Endothelial cell of umbilical vein (primary cell): ENCODE measurements around the gene ANKRD40CL. TPM values are rescaled to one million over a fixed set of nuclear protein-coding genes. Genes with fewer than 3 reads are reported as not detected.

Experiments used
- BruUV-seq: library from RNA; stranded (reverse); fragments of 400-500 nt; replicated peaks from 2 replicates; lab custom pipeline; 2021; lab: Mats Ljungman, UMichigan
- CTCF ChIA-PET: fragments of 300-600, 350-600 bp; sonication (Branson Sonifier 250); formaldehyde crosslinking; loops from one replicate; lab custom pipeline; 2021; ENCODE audit warnings: antibody characterized with exemption, inconsistent platforms; lab: Charles Lee
- POLR2A ChIA-PET: fragments of 300-600, 350-600 bp; sonication (Branson Sonifier 250); formaldehyde crosslinking; loops from one replicate; lab custom pipeline; 2021; ENCODE audit warnings: antibody characterized with exemption, inconsistent platforms; lab: Charles Lee
- DNase-seq: peaks from one replicate; pipeline ENCODE4 v3.0.0-alpha.2; 2011; ENCODE audit warnings: low read depth, low spot score
- FAIRE-seq: peaks from 2 replicates; lab custom pipeline; 2011; peaks lifted over from hg19 to GRCh38; lab: Jason Lieb, UNC
- H2AFZ ChIP-seq: 2 replicates; pipeline ENCODE4 v1.6.0; 2012; ENCODE audit warnings: low read depth, low read length, control low read depth, inconsistent platforms
- H3K27ac ChIP-seq: 2 replicates; pipeline ENCODE4 v1.5.1; 2011; ENCODE audit warnings: low read depth, mild to moderate bottlenecking, control low read depth, low read length, moderate library complexity; ENCODE audit not compliant: insufficient read depth
- H3K27me3 ChIP-seq, 2 experiments: 2 replicates each; pipeline versions ENCODE4 v1.6.0 to v1.6.1; 2011; ENCODE audit warnings: low read length in 2 of 2, mixed read lengths in 1 of 2; ENCODE audit not compliant: control insufficient read depth in 2 of 2, insufficient read depth in 2 of 2
- H3K36me3 ChIP-seq, 2 experiments: 2 replicates in 1 of 2; 3 replicates in 1 of 2; pipeline ENCODE4 v1.5.1; 2011; ENCODE audit warnings: low read length in 2 of 2, mild to moderate bottlenecking in 1 of 2, moderate library complexity in 1 of 2; ENCODE audit not compliant: control insufficient read depth in 2 of 2, insufficient read depth in 2 of 2; ENCODE audit errors: extremely low read depth in 1 of 2
- H3K4me1 ChIP-seq: 3 replicates; pipeline ENCODE4 v1.5.1; 2011; ENCODE audit warnings: mild to moderate bottlenecking, low read length; ENCODE audit not compliant: control insufficient read depth, insufficient read depth; ENCODE audit errors: extremely low read depth
- H3K4me2 ChIP-seq: 2 replicates; pipeline ENCODE4 v1.6.1; 2011; ENCODE audit warnings: low read length, control low read depth, mixed read lengths; ENCODE audit not compliant: insufficient read depth
- H3K4me3 ChIP-seq, 3 experiments: fragments of 200-600 bp in 1 of 3; sonication (generic), shearing (Covaris generic) in 1 of 3; replicated peaks in 1 of 3; 2 replicates each; pipeline ENCODE4 v1.5.1; 2011 to 2016; ENCODE audit warnings: control low read depth in 3 of 3, low read length in 3 of 3, mild to moderate bottlenecking in 2 of 3, inconsistent platforms in 1 of 3, low read depth in 1 of 3, moderate library complexity in 1 of 3; ENCODE audit not compliant: insufficient read depth in 1 of 3
- H3K79me2 ChIP-seq: 2 replicates; pipeline ENCODE4 v1.6.0; 2012; ENCODE audit warnings: low read length, inconsistent platforms; ENCODE audit not compliant: control insufficient read depth, insufficient read depth
- H3K9ac ChIP-seq: replicated peaks from 2 replicates; pipeline ENCODE3; 2011; ENCODE audit warnings: low read length, control low read depth; ENCODE audit not compliant: insufficient read depth; ENCODE audit errors: extremely low read depth
- H3K9me1 ChIP-seq: replicated peaks from 3 replicates; pipeline ENCODE4 v1.6.0; 2011; ENCODE audit warnings: mild to moderate bottlenecking, low read length; ENCODE audit not compliant: control insufficient read depth, insufficient read depth; ENCODE audit errors: extremely low read depth
- H3K9me3 ChIP-seq: replicated peaks from 2 replicates; pipeline ENCODE4 v1.5.1; 2012; ENCODE audit warnings: low read length, inconsistent platforms; ENCODE audit not compliant: control insufficient read depth, insufficient read depth
- H4K20me1 ChIP-seq: replicated peaks from 2 replicates; pipeline ENCODE3; 2011; ENCODE audit warnings: mild to moderate bottlenecking, low read length; ENCODE audit not compliant: control insufficient read depth, insufficient read depth; ENCODE audit errors: extremely low read depth
- EZH2 ChIP-seq: IDR thresholded peaks from 2 replicates; pipeline ENCODE4 v1.6.1; 2012; ENCODE audit warnings: borderline replicate concordance, low read depth, mild to moderate bottlenecking, moderate library complexity, low read length, inconsistent platforms; ENCODE audit not compliant: severe bottlenecking
- FOS ChIP-seq: IDR thresholded peaks from 2 replicates; pipeline ENCODE4 v1.6.1; 2011; ENCODE audit warnings: mild to moderate bottlenecking, low read length, moderate library complexity, borderline replicate concordance; ENCODE audit not compliant: insufficient read depth
- GATA2 ChIP-seq: IDR thresholded peaks from 2 replicates; pipeline ENCODE4 v1.7.0; 2011; ENCODE audit warnings: low read depth, mild to moderate bottlenecking, moderate library complexity, mixed read lengths, low read length; ENCODE audit not compliant: insufficient read length, insufficient read depth
- JUN ChIP-seq: IDR thresholded peaks from 2 replicates; pipeline ENCODE4 v1.6.1; 2011; ENCODE audit warnings: borderline replicate concordance, low read depth; ENCODE audit not compliant: insufficient read length, insufficient read depth
- MYC ChIP-seq: IDR thresholded peaks from one replicate; pipeline ENCODE4 v1.6.1; 2011; ENCODE audit warnings: mild to moderate bottlenecking, low read depth, low read length
- POLR2A ChIP-seq: IDR thresholded peaks from 2 replicates; pipeline ENCODE4 v1.6.1; 2012; ENCODE audit warnings: low read depth, mild to moderate bottlenecking, control low read depth, low read length
- POLR2AphosphoS5 ChIP-seq: IDR thresholded peaks from 2 replicates; pipeline ENCODE4 v1.6.1; 2012; ENCODE audit warnings: low read depth, mild to moderate bottlenecking, control low read depth, low read length, moderate library complexity; ENCODE audit not compliant: insufficient read depth
- dilution Hi-C: fragments of 300-500 bp; cut with MboI; formaldehyde crosslinking; loops from one replicate; pipeline ENCODE4 v1.15.0; 2019; ENCODE audit warnings: low sequenced_read_pairs; ENCODE audit not compliant: extremely low pct_ligation_motif_present
- intact Hi-C: fragments of 100-400 bp; cut with micrococcal nuclease; formaldehyde crosslinking; loops from one replicate; pipeline ENCODE4 v1.10.0; 2022
- polyA plus RNA-seq, 4 experiments: library from polyadenylated mRNA; depleted of rRNA in 3 of 4; stranded (reverse) in 3 of 4; unstranded in 1 of 4; fragments of >200 nt; gene quantifications; 2 replicates each; pipeline versions ENCODE4 v1.2.1 to v1.2.3, GENCODE V29; 2011 to 2012; ENCODE audit warnings: missing spikeins in 1 of 4
- total RNA-seq: library from RNA; stranded (reverse); gene quantifications from 2 replicates; pipeline ENCODE4 v1.2.3, GENCODE V29; 2021
- TF ChIP-seq, protein P1 (sequence below): IDR thresholded peaks from 2 replicates; pipeline ENCODE4 v1.6.1; 2011; ENCODE audit not compliant: insufficient read depth, insufficient read length
- TF ChIP-seq, protein P2 (sequence below), 2 donors: IDR thresholded peaks; 1 replicate in 1 of 2; 2 replicates in 1 of 2; pipeline ENCODE4 v1.5.1; 2011; ENCODE audit warnings: low read length in 2 of 2, mild to moderate bottlenecking in 2 of 2, moderate library complexity in 2 of 2, control low read depth in 1 of 2, inconsistent platforms in 1 of 2, low read depth in 1 of 2; ENCODE audit not compliant: insufficient read depth in 1 of 2; ENCODE audit errors: extremely low read depth in 1 of 2

ANKRD40CL gene
- total and polyA plus RNA-seq, 2 donors (not counting 3 experiments of a cell fraction or from before 2014, with no cell fraction given) = not detected

DNA sequence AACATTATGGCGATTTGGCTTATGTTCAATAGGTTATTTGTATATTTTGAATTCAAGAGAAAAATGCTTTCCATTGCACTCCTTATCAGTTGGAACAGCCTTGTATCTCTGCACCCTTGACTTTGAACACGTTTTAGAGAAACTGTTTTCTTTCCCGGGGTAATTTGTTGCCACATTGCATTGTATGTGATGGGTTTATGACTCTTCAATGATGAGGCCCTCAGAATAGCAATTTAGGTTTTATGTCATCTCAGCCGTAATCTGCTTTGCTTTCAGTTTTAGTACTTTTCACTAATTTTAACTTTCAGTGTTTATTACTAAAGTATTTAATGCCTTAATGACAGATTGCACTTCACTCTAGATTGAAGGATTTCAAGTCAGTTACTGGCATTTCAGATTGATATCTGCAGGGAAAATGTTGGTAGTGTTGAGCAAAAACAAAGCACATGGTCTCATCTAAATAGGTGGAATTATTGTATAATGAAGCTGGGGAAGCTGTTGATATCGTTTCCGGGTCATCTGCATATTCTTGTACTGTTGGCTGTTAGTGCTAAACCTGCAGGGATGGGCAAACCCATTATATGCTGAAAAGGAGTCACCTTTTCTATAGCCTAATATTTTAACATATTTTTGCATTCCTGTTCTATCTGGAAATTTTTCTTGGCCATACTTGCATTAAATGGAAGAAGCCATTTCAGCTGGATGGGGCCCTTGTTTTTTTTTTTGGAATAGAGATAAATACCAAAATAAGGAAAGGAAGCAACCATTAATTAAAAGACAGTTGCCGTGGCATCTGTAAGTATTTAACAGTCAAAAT, 45.9 kb downstream of the ANKRD40CL start:
- Histone ChIP-seq H3K9ac (peak overlapping the region; percentile 98), H3K36me3 (no peaks in the 10 kb centered on the region), H3K9me3 (no peaks in the 10 kb centered on the region), H3K27ac (no peak overlapping the region), H2AFZ (no peak overlapping the region), H3K4me2 (peak overlapping the region; percentile 91), H3K79me2 (peaks cover 70% of the 10 kb centered on the region), H4K20me1 (peaks cover 11% of the 10 kb centered on the region), H3K27me3 (no peaks in the 10 kb centered on the region), H3K4me1 (peaks cover 22% of the 10 kb centered on the region), H3K9me1 (no peaks in the 10 kb centered on the region), H3K4me3 (peak overlapping the region; percentile 70 to 98 (median 90))
- ChIA-PET CTCF (interaction anchor here (0.7 kb wide), 1 partner anchor 22 kb away, joined by 4 read pairs; no protein-coding TSS in a partner anchor), POLR2A (interaction anchor here (0.5 kb wide), 1 partner anchor 12 kb away, joined by 6 read pairs; no protein-coding TSS in a partner anchor)
- intact Hi-C loops = loop anchor here (2.0 kb wide), 1 partner anchor 145 kb away; the partner anchor contains the start of gene TOB1
- dilution Hi-C loops = no loop called here
- DNase-seq = peak; percentile 31
- TF ChIP-seq GATA2 = no peak
- no peak for TF ChIP-seq EZH2
- TF ChIP-seq POLR2A = no peak
- no peak for TF ChIP-seq JUN
- no peak for TF ChIP-seq POLR2AphosphoS5
- TF ChIP-seq MYC = no peak
- TF ChIP-seq FOS = no peak
- TF ChIP-seq, protein P1, sequence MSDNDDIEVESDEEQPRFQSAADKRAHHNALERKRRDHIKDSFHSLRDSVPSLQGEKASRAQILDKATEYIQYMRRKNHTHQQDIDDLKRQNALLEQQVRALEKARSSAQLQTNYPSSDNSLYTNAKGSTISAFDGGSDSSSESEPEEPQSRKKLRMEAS = no peak
- TF ChIP-seq, protein P2, sequence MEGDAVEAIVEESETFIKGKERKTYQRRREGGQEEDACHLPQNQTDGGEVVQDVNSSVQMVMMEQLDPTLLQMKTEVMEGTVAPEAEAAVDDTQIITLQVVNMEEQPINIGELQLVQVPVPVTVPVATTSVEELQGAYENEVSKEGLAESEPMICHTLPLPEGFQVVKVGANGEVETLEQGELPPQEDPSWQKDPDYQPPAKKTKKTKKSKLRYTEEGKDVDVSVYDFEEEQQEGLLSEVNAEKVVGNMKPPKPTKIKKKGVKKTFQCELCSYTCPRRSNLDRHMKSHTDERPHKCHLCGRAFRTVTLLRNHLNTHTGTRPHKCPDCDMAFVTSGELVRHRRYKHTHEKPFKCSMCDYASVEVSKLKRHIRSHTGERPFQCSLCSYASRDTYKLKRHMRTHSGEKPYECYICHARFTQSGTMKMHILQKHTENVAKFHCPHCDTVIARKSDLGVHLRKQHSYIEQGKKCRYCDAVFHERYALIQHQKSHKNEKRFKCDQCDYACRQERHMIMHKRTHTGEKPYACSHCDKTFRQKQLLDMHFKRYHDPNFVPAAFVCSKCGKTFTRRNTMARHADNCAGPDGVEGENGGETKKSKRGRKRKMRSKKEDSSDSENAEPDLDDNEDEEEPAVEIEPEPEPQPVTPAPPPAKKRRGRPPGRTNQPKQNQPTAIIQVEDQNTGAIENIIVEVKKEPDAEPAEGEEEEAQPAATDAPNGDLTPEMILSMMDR (IDR thresholded peaks at IDR 0.05; ENCODE audit: extremely low read depth in 1 of 2, insufficient read depth in 1 of 2, low read depth in 1 of 2, low read length in 2 of 2) = no peak
- BruUV-seq = no TSS peak
- no peak for FAIRE-seq
